ENCODE data around the gene CIC. TPM values are rescaled to one million over a fixed set of nuclear protein-coding genes. Genes with fewer than 3 reads are reported as not detected.

CIC gene
- total and polyA plus RNA-seq, 2 donors from 2014 or later: 18.8 to 90.9 TPM

GRCh38 chr19:42281146-42281826 lies 12.2 kb downstream of the CIC start:
- Histone ChIP-seq H3K4me3 (ENCODE audit: low read length in 3 of 3) (peak overlapping the region in 1 of 3 donors; percentile 44), H3K9me3 (ENCODE audit: control insufficient read depth in 2 of 3, insufficient read depth in 1 of 3, low read length in 3 of 3) (no peaks in the 10 kb centered on the region), H3K9ac (ENCODE audit: low read length in 3 of 3) (peak overlapping the region in 1 of 3 donors; percentile 61), H3K27me3 (ENCODE audit: control insufficient read depth, insufficient read depth, low read length) (no peaks in the 10 kb centered on the region), H3K27ac (ENCODE audit: low read depth in 2 of 2, low read length in 2 of 2) (peak overlapping the region; percentile 89 to 95), H3K36me3 (ENCODE audit: control insufficient read depth in 2 of 3, insufficient read depth in 3 of 3, low read length in 3 of 3) (no peaks in the 10 kb centered on the region), H3K4me1 (ENCODE audit: control insufficient read depth in 2 of 3, insufficient read depth in 2 of 3, low read depth in 1 of 3, low read length in 3 of 3) (peaks cover 10 to 55% (median 50%) of the 10 kb centered on the region in 3 donors)
- TF ChIP-seq, protein P1, sequence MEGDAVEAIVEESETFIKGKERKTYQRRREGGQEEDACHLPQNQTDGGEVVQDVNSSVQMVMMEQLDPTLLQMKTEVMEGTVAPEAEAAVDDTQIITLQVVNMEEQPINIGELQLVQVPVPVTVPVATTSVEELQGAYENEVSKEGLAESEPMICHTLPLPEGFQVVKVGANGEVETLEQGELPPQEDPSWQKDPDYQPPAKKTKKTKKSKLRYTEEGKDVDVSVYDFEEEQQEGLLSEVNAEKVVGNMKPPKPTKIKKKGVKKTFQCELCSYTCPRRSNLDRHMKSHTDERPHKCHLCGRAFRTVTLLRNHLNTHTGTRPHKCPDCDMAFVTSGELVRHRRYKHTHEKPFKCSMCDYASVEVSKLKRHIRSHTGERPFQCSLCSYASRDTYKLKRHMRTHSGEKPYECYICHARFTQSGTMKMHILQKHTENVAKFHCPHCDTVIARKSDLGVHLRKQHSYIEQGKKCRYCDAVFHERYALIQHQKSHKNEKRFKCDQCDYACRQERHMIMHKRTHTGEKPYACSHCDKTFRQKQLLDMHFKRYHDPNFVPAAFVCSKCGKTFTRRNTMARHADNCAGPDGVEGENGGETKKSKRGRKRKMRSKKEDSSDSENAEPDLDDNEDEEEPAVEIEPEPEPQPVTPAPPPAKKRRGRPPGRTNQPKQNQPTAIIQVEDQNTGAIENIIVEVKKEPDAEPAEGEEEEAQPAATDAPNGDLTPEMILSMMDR (IDR thresholded peaks at IDR 0.05; ENCODE audit: borderline replicate concordance, extremely low read depth, insufficient read depth): no peak
- intact Hi-C loops (cut with DNase I): no loop called here
- peak in 3 of 5 donors; percentile 52 to 89 (median 76) for DNase-seq
- FAIRE-seq: no peak

- no peaks in the 10 kb centered on the region for H3K27me3 ChIP-seq (ENCODE audit: control insufficient read depth, insufficient read depth, low read length)
- no peak overlapping the region for H3K9ac ChIP-seq (ENCODE audit: low read length in 3 of 3)
- peak in 4 of 5 donors; percentile 32 to 77 (median 58) for DNase-seq
- peaks cover 10 to 56% (median 55%) of the 10 kb centered on the region in 3 donors for H3K4me1 ChIP-seq (ENCODE audit: control insufficient read depth in 2 of 3, insufficient read depth in 2 of 3, low read depth in 1 of 3, low read length in 3 of 3)
- intact Hi-C loops (cut with DNase I): no loop called here
- H3K9me3 ChIP-seq (ENCODE audit: control insufficient read depth in 2 of 3, insufficient read depth in 1 of 3, low read length in 3 of 3): no peaks in the 10 kb centered on the region
- TF ChIP-seq, protein P1 (IDR thresholded peaks at IDR 0.05; ENCODE audit: borderline replicate concordance, extremely low read depth, insufficient read depth): no peak
- no peak for FAIRE-seq
- H3K27ac ChIP-seq (ENCODE audit: low read depth in 2 of 2, low read length in 2 of 2): peak overlapping the region; percentile 89 to 95
- H3K36me3 ChIP-seq (ENCODE audit: control insufficient read depth in 2 of 3, insufficient read depth in 3 of 3, low read length in 3 of 3): peaks cover 0 to under 1% (median 0%) of the 10 kb centered on the region in 3 donors
- peak overlapping the region in 1 of 3 donors; percentile 44 for H3K4me3 ChIP-seq (ENCODE audit: low read length in 3 of 3)
Observed at GRCh38 chr19:42281827-42282762, 13.0 kb downstream of the CIC start.

GRCh38 chr19:42282819-42283187 lies 13.8 kb downstream of the CIC start:
- TF ChIP-seq, protein P1 (IDR thresholded peaks at IDR 0.05; ENCODE audit: borderline replicate concordance, extremely low read depth, insufficient read depth): no peak
- H3K27me3 ChIP-seq (ENCODE audit: control insufficient read depth, insufficient read depth, low read length): no peaks in the 10 kb centered on the region
- FAIRE-seq (no peak), DNase-seq (peak in 1 of 5 donors; percentile 68)
- peaks cover 0 to 7% (median 6%) of the 10 kb centered on the region in 3 donors for H3K36me3 ChIP-seq (ENCODE audit: control insufficient read depth in 2 of 3, insufficient read depth in 3 of 3, low read length in 3 of 3)
- peak overlapping the region; percentile 95 to 96 for H3K27ac ChIP-seq (ENCODE audit: low read depth in 2 of 2, low read length in 2 of 2)
- intact Hi-C loops (cut with DNase I): no loop called here
- H3K9ac ChIP-seq (ENCODE audit: low read length in 3 of 3): peak overlapping the region in 2 of 3 donors; percentile 44 to 79
- H3K9me3 ChIP-seq (ENCODE audit: control insufficient read depth in 2 of 3, insufficient read depth in 1 of 3, low read length in 3 of 3): no peaks in the 10 kb centered on the region
- peak overlapping the region in 2 of 3 donors; percentile 73 to 85 for H3K4me3 ChIP-seq (ENCODE audit: low read length in 3 of 3)
- H3K4me1 ChIP-seq (ENCODE audit: control insufficient read depth in 2 of 3, insufficient read depth in 2 of 3, low read depth in 1 of 3, low read length in 3 of 3): peaks cover 10 to 52% (median 50%) of the 10 kb centered on the region in 3 donors

Data from kidney (tissue), 14 donors.